K562 (cell line): ENCODE data around the gene ODF2. TPM values are rescaled to one million over a fixed set of nuclear protein-coding genes. Genes with fewer than 3 reads are reported as not detected.
A peak's percentile ranks its signal among the peaks of the same experiment; 100 is the strongest.

ENCODE experiments used
- CREBBP ChIP-seq: IDR thresholded peaks from one replicate; pipeline ENCODE4 v1.6.1; 2012; ENCODE audit warnings: low read depth, mild to moderate bottlenecking, control low read depth, inconsistent platforms, low read length
- FOSL1 ChIP-seq: fragments of 200-800 bp; sonication (Bioruptor generic); conservative IDR thresholded peaks from 2 replicates; pipeline ENCODE4 v1.6.1; 2016; ENCODE audit warnings: missing genetic modification characterization, missing compliant biosample characterization
- GMEB1 ChIP-seq: fragments of 250-450 bp; sonication (Bioruptor Pico); IDR thresholded peaks from 2 replicates; pipeline ENCODE4 v1.4.0; 2020; ENCODE audit warnings: mild to moderate bottlenecking
- HNRNPLL ChIP-seq: fragments of 200-400 bp; formaldehyde crosslinking; IDR thresholded peaks from 2 replicates; pipeline ENCODE4 v1.6.1; 2017; ENCODE audit warnings: low read length, low read depth, mild to moderate bottlenecking; ENCODE audit not compliant: poor library complexity, severe bottlenecking
- MAFF ChIP-seq: IDR thresholded peaks from 2 replicates; pipeline ENCODE4 v1.6.1; 2012; ENCODE audit warnings: low read length, improper control_type of control experiment
- NFE2 ChIP-seq: IDR thresholded peaks from 2 replicates; pipeline ENCODE4 v1.6.1; 2014; ENCODE audit warnings: antibody characterized with exemption, low read depth
- NR3C1 ChIP-seq: sonication (generic); formaldehyde crosslinking; IDR thresholded peaks from 2 replicates; pipeline ENCODE4 v1.8.1; 2022; ENCODE audit warnings: missing genetic modification reagents
- PHF20 ChIP-seq: fragments of 450-650 bp; IDR thresholded peaks from 2 replicates; pipeline ENCODE4 v1.6.1; 2018; ENCODE audit not compliant: partially characterized antibody
- RBM39 ChIP-seq: fragments of 200-400 bp; formaldehyde crosslinking; optimal IDR thresholded peaks from 2 replicates; pipeline ENCODE3; 2018; ENCODE audit warnings: low read depth, low read length
- TCF3 ChIP-seq: sonication (generic); formaldehyde crosslinking; IDR thresholded peaks from 2 replicates; pipeline ENCODE4 v1.4.0; 2020; ENCODE audit warnings: mild to moderate bottlenecking, missing genetic modification reagents
- TEAD2 ChIP-seq: fragments of 450-650 bp; IDR thresholded peaks from 2 replicates; pipeline ENCODE4 v1.6.1; 2016; ENCODE audit warnings: missing genetic modification characterization, control low read depth, missing compliant biosample characterization
- ZNF12 ChIP-seq: sonication (generic); formaldehyde crosslinking; IDR thresholded peaks from 2 replicates; pipeline ENCODE4 v1.4.0; 2020; ENCODE audit warnings: mild to moderate bottlenecking, missing genetic modification reagents
- ZNF224 ChIP-seq: sonication (generic); formaldehyde crosslinking; IDR thresholded peaks from 2 replicates; pipeline ENCODE4 v1.8.0; 2022; ENCODE audit warnings: mild to moderate bottlenecking, missing genetic modification reagents
- ZNF280A ChIP-seq: fragments of 450-650 bp; IDR thresholded peaks from 2 replicates; pipeline ENCODE4 v1.6.1; 2018; ENCODE audit warnings: mild to moderate bottlenecking, low read depth; ENCODE audit not compliant: partially characterized antibody
- polyA plus RNA-seq, 8 experiments: library from polyadenylated mRNA; depleted of rRNA in 4 of 8; stranded (reverse) in 5 of 8; unstranded in 3 of 8; fragments of >200 nt; fragmentation: Nextera tagmentation in 2 of 8; fragmentation: Illumina TruSeq in 1 of 8; extraction: Ambion mirVana in 2 of 8; extraction: Trizol in 1 of 8; gene quantifications; 2 replicates each; pipeline versions ENCODE4 v1.2.1 to v1.2.3, GENCODE V29; 2011 to 2014; ENCODE audit warnings: inconsistent platforms in 1 of 8, missing spikeins in 1 of 8
- total RNA-seq, 7 experiments: library from RNA; depleted of rRNA in 6 of 7; stranded (reverse); fragments of >200 nt in 6 of 7; fragmentation: Illumina TruSeq in 2 of 7; extraction: Trizol in 2 of 7; gene quantifications; 2 replicates each; pipeline versions ENCODE4 v1.2.1 to v1.2.3, GENCODE V29; 2011 to 2021; ENCODE audit warnings: low replicate concordance in 1 of 7
- TF ChIP-seq, protein P1 (sequence below): sonication (generic); formaldehyde crosslinking; IDR thresholded peaks from 2 replicates; pipeline ENCODE4 v1.8.1; 2023; ENCODE audit warnings: missing genetic modification reagents, mild to moderate bottlenecking, borderline replicate concordance
- TF ChIP-seq, protein P2 (sequence below): fragments of 450-650 bp; IDR thresholded peaks from 2 replicates; pipeline ENCODE4 v1.6.1; 2017; ENCODE audit warnings: antibody characterized with exemption
- TF ChIP-seq, protein P3 (sequence below): fragments of 450-650 bp; IDR thresholded peaks from 2 replicates; pipeline ENCODE4 v1.6.1; 2014; ENCODE audit warnings: low read depth, mild to moderate bottlenecking, moderate library complexity, borderline replicate concordance

The ODF2 gene
- total and polyA plus RNA-seq, 9 of the 15 experiments (the other 6 are each of a cell fraction or from before 2014, with no cell fraction given), result 16.5 to 83.2 (median 69.7) TPM

- TF ChIP-seq CREBBP, result no peak
- TF ChIP-seq, protein P1, sequence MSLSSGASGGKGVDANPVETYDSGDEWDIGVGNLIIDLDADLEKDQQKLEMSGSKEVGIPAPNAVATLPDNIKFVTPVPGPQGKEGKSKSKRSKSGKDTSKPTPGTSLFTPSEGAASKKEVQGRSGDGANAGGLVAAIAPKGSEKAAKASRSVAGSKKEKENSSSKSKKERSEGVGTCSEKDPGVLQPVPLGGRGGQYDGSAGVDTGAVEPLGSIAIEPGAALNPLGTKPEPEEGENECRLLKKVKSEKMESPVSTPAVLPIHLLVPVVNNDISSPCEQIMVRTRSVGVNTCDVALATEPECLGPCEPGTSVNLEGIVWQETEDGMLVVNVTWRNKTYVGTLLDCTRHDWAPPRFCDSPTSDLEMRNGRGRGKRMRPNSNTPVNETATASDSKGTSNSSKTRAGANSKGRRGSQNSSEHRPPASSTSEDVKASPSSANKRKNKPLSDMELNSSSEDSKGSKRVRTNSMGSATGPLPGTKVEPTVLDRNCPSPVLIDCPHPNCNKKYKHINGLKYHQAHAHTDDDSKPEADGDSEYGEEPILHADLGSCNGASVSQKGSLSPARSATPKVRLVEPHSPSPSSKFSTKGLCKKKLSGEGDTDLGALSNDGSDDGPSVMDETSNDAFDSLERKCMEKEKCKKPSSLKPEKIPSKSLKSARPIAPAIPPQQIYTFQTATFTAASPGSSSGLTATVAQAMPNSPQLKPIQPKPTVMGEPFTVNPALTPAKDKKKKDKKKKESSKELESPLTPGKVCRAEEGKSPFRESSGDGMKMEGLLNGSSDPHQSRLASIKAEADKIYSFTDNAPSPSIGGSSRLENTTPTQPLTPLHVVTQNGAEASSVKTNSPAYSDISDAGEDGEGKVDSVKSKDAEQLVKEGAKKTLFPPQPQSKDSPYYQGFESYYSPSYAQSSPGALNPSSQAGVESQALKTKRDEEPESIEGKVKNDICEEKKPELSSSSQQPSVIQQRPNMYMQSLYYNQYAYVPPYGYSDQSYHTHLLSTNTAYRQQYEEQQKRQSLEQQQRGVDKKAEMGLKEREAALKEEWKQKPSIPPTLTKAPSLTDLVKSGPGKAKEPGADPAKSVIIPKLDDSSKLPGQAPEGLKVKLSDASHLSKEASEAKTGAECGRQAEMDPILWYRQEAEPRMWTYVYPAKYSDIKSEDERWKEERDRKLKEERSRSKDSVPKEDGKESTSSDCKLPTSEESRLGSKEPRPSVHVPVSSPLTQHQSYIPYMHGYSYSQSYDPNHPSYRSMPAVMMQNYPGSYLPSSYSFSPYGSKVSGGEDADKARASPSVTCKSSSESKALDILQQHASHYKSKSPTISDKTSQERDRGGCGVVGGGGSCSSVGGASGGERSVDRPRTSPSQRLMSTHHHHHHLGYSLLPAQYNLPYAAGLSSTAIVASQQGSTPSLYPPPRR, result no peak
- TF ChIP-seq NR3C1, result no peak
- TF ChIP-seq NFE2, result peak; percentile 44; the same call in 1 of the 2 replicates
- TF ChIP-seq, protein P2, sequence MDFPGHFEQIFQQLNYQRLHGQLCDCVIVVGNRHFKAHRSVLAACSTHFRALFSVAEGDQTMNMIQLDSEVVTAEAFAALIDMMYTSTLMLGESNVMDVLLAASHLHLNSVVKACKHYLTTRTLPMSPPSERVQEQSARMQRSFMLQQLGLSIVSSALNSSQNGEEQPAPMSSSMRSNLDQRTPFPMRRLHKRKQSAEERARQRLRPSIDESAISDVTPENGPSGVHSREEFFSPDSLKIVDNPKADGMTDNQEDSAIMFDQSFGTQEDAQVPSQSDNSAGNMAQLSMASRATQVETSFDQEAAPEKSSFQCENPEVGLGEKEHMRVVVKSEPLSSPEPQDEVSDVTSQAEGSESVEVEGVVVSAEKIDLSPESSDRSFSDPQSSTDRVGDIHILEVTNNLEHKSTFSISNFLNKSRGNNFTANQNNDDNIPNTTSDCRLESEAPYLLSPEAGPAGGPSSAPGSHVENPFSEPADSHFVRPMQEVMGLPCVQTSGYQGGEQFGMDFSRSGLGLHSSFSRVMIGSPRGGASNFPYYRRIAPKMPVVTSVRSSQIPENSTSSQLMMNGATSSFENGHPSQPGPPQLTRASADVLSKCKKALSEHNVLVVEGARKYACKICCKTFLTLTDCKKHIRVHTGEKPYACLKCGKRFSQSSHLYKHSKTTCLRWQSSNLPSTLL, result no peak
- no peak for TF ChIP-seq ZNF12
- TF ChIP-seq, protein P3, sequence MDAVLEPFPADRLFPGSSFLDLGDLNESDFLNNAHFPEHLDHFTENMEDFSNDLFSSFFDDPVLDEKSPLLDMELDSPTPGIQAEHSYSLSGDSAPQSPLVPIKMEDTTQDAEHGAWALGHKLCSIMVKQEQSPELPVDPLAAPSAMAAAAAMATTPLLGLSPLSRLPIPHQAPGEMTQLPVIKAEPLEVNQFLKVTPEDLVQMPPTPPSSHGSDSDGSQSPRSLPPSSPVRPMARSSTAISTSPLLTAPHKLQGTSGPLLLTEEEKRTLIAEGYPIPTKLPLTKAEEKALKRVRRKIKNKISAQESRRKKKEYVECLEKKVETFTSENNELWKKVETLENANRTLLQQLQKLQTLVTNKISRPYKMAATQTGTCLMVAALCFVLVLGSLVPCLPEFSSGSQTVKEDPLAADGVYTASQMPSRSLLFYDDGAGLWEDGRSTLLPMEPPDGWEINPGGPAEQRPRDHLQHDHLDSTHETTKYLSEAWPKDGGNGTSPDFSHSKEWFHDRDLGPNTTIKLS, result no peak
- TF ChIP-seq GMEB1 (CRISPR knock-in tag), result no peak
- TF ChIP-seq RBM39, result no peak
- TF ChIP-seq HNRNPLL, result no peak
- TF ChIP-seq TCF3 (CRISPR knock-in tag), result peak; percentile 16; the same call in 1 of the 2 replicates
- TF ChIP-seq TEAD2 (tag), result no peak
- peak; percentile 23; the same call in 1 of the 2 replicates for TF ChIP-seq MAFF
- TF ChIP-seq ZNF280A, result no peak
- TF ChIP-seq ZNF224, result no peak
- TF ChIP-seq PHF20, result no peak
- TF ChIP-seq FOSL1 (tag), result peak; percentile 79
These were observed 13.3 kb downstream of the ODF2 start (continued) for GRCh38 chr9:128469070-128469469.
